HepG2 (cell line): ENCODE measurements around the gene PPP1R16B. TPM values are rescaled to one million over a fixed set of nuclear protein-coding genes. Genes with fewer than 3 reads are reported as not detected.

ENCODE experiments used
- FUBP1 ChIP-seq: sonication (generic); formaldehyde crosslinking; IDR thresholded peaks from 2 replicates; pipeline ENCODE4 v1.5.1; 2020; ENCODE audit warnings: missing genetic modification reagents, mild to moderate bottlenecking, borderline replicate concordance
- GATAD1 ChIP-seq: IDR thresholded peaks from 2 replicates; pipeline ENCODE4 v1.6.1; 2016; ENCODE audit warnings: missing genetic modification reagents, missing compliant biosample characterization
- GLI4 ChIP-seq: sonication (generic); formaldehyde crosslinking; IDR thresholded peaks from 2 replicates; pipeline ENCODE4 v1.5.1; 2020; ENCODE audit warnings: missing genetic modification reagents, mild to moderate bottlenecking, moderate library complexity, borderline replicate concordance
- HOXA3 ChIP-seq: sonication (generic); formaldehyde crosslinking; IDR thresholded peaks from 2 replicates; pipeline ENCODE4 v1.5.0; 2020; ENCODE audit warnings: missing genetic modification reagents
- MIER3 ChIP-seq: IDR thresholded peaks from 2 replicates; pipeline ENCODE4 v1.6.1; 2016; ENCODE audit warnings: missing compliant biosample characterization, borderline replicate concordance
- MTA3 ChIP-seq: sonication (generic); formaldehyde crosslinking; IDR thresholded peaks from 2 replicates; pipeline ENCODE4 v1.4.0; 2020; ENCODE audit warnings: missing genetic modification reagents
- NCOA5 ChIP-seq: sonication (generic); formaldehyde crosslinking; IDR thresholded peaks from 2 replicates; pipeline ENCODE4 v1.4.0; 2020; ENCODE audit warnings: missing genetic modification reagents
- POGZ ChIP-seq: sonication (generic); formaldehyde crosslinking; IDR thresholded peaks from 2 replicates; pipeline ENCODE4 v1.4.0; 2020; ENCODE audit warnings: mild to moderate bottlenecking, missing genetic modification reagents
- RFXAP ChIP-seq: sonication (generic); formaldehyde crosslinking; IDR thresholded peaks from 2 replicates; pipeline ENCODE4 v1.4.0; 2020; ENCODE audit warnings: missing genetic modification reagents, borderline replicate concordance
- SKIL ChIP-seq: sonication (generic); formaldehyde crosslinking; IDR thresholded peaks from 2 replicates; pipeline ENCODE4 v1.8.0; 2022; ENCODE audit warnings: missing genetic modification reagents, mild to moderate bottlenecking, moderate library complexity, borderline replicate concordance
- SOX13 ChIP-seq, 3 experiments: fragments of 450-650 bp in 1 of 3; sonication (generic) in 1 of 3; formaldehyde crosslinking in 1 of 3; IDR thresholded peaks in 2 of 3; conservative IDR thresholded peaks in 1 of 3; 2 replicates each; pipeline versions ENCODE4 v1.5.0 to v1.6.1; 2016 to 2020; ENCODE audit warnings: antibody characterized with exemption in 1 of 3, mild to moderate bottlenecking in 1 of 3, missing compliant biosample characterization in 1 of 3, missing genetic modification reagents in 1 of 3, moderate library complexity in 1 of 3
- TFE3 ChIP-seq: IDR thresholded peaks from 2 replicates; pipeline ENCODE4 v1.6.1; 2016
- YEATS2 ChIP-seq: sonication (generic); formaldehyde crosslinking; IDR thresholded peaks from 2 replicates; pipeline ENCODE4 v1.4.0; 2020; ENCODE audit warnings: missing genetic modification reagents, borderline replicate concordance
- ZFP90 ChIP-seq: sonication (generic); formaldehyde crosslinking; IDR thresholded peaks from 2 replicates; pipeline ENCODE4 v1.8.0; 2022; ENCODE audit warnings: missing genetic modification reagents, mild to moderate bottlenecking, inconsistent platforms, borderline replicate concordance
- ZNF124 ChIP-seq: sonication (generic); formaldehyde crosslinking; IDR thresholded peaks from 2 replicates; pipeline ENCODE4 v1.4.0; 2020; ENCODE audit warnings: missing genetic modification reagents
- ZNF207 ChIP-seq: fragments of 450-650 bp; IDR thresholded peaks from 2 replicates; pipeline ENCODE4 v1.6.1; 2016; ENCODE audit warnings: antibody characterized with exemption, borderline replicate concordance
- ZNF224 ChIP-seq: sonication (generic); formaldehyde crosslinking; IDR thresholded peaks from 2 replicates; pipeline ENCODE4 v1.5.0; 2020; ENCODE audit warnings: mild to moderate bottlenecking, missing genetic modification reagents
- ZNF557 ChIP-seq: sonication (generic); formaldehyde crosslinking; IDR thresholded peaks from 2 replicates; pipeline ENCODE4 v1.4.0; 2020; ENCODE audit warnings: missing genetic modification reagents
- ZNF589 ChIP-seq: sonication (generic); formaldehyde crosslinking; conservative IDR thresholded peaks from 2 replicates; pipeline ENCODE4 v1.8.0; 2022; ENCODE audit warnings: mild to moderate bottlenecking, moderate library complexity, missing genetic modification reagents
- ZNF770 ChIP-seq: sonication (generic); formaldehyde crosslinking; IDR thresholded peaks from 2 replicates; pipeline ENCODE4 v1.5.0; 2020; ENCODE audit warnings: mild to moderate bottlenecking, missing genetic modification reagents
- polyA plus RNA-seq, 8 experiments: library from polyadenylated mRNA; depleted of rRNA in 3 of 8; stranded (reverse) in 7 of 8; unstranded in 1 of 8; fragments of >200 nt; fragmentation: Illumina TruSeq in 4 of 8; extraction: Trizol in 4 of 8; gene quantifications; 2 replicates each; pipeline versions ENCODE4 v1.2.1 to v1.2.3, GENCODE V29; 2011 to 2016; ENCODE audit warnings: low read depth in 4 of 8, missing spikeins in 1 of 8, mixed read lengths in 1 of 8; ENCODE audit not compliant: insufficient read depth in 1 of 8
- total RNA-seq, 5 experiments: library from RNA; depleted of rRNA; stranded (reverse); fragments of >200 nt; fragmentation: Illumina TruSeq; extraction: Trizol; gene quantifications; 2 replicates each; pipeline ENCODE4 v1.2.3, GENCODE V29; 2016; ENCODE audit warnings: low read depth in 1 of 5

The PPP1R16B gene
- total and polyA plus RNA-seq, 2 of the 13 experiments (the other 11 are each of a cell fraction or from before 2014, with no cell fraction given) = 0.02 to 0.11 TPM

GRCh38 chr20:38825901-38826625 is 20.6 kb downstream of the PPP1R16B start (continued):
- TF ChIP-seq ZNF770 (CRISPR knock-in tag) = no peak
- TF ChIP-seq YEATS2 (CRISPR knock-in tag) = no peak
- TF ChIP-seq ZNF557 (CRISPR knock-in tag) = no peak
- 0 out of 2 replicates have a peak, but pooled peaks have one; percentile 41 for TF ChIP-seq FUBP1 (CRISPR knock-in tag)
- TF ChIP-seq RFXAP (CRISPR knock-in tag) = 0 out of 2 replicates have a peak, but pooled peaks have one; percentile 70
- peak; percentile 88 for TF ChIP-seq ZNF124 (CRISPR knock-in tag)
- TF ChIP-seq POGZ (CRISPR knock-in tag) = peak; percentile 54
- 0 out of 2 replicates have a peak, but pooled peaks have one; percentile 56 for TF ChIP-seq ZFP90 (CRISPR knock-in tag)
- TF ChIP-seq ZNF207 = no peak
- no peak for TF ChIP-seq SOX13 (IDR thresholded peaks at IDR 0.05)
- peak in 1 of 2 experiments; percentile 85; a peak in 2 of 4 replicates for TF ChIP-seq SOX13 (CRISPR knock-in tag; conservative IDR thresholded peaks at IDR 0.05 in 1 of 2, IDR thresholded peaks at IDR 0.05 in 1 of 2)
- TF ChIP-seq MTA3 = no peak
- peak; percentile 85 for TF ChIP-seq HOXA3 (CRISPR knock-in tag)
- peak; percentile 57; the same call in 1 of the 2 replicates for TF ChIP-seq GATAD1 (CRISPR knock-in tag)
- TF ChIP-seq ZNF224 (CRISPR knock-in tag) = peak; percentile 59; the same call in 1 of the 2 replicates
- peak; percentile 85 for TF ChIP-seq TFE3 (CRISPR knock-in tag)
- peak; percentile 60; the same call in 1 of the 2 replicates for TF ChIP-seq SKIL (CRISPR knock-in tag)
- no peak for TF ChIP-seq NCOA5
- peak; percentile 86; the same call in 1 of the 2 replicates for TF ChIP-seq GLI4 (CRISPR knock-in tag)
- TF ChIP-seq MIER3 = peak; percentile 83; the same call in 1 of the 2 replicates
- no peak for TF ChIP-seq ZNF589 (CRISPR knock-in tag)
